Astrocyte (in vitro differentiated cells and primary cell): ENCODE data around the gene NR2F1.

Experiments used
- CTCF ChIP-seq: IDR thresholded peaks from 2 replicates; pipeline ENCODE4 v1.5.1; 2011; ENCODE audit warnings: low read depth, mild to moderate bottlenecking, inconsistent platforms, low read length, moderate library complexity; ENCODE audit not compliant: insufficient read depth
- EZH2 ChIP-seq: IDR thresholded peaks from 2 replicates; pipeline ENCODE4 v1.6.1; 2012; ENCODE audit warnings: mild to moderate bottlenecking, low read length, inconsistent platforms; ENCODE audit not compliant: insufficient read depth

- TF ChIP-seq CTCF (no peak), EZH2 (no peak)
These were observed 15.6 kb upstream of the NR2F1 start for GRCh38 chr5:93567424-93567823.
